Common myeloid progenitor, CD34-positive (primary cell): ENCODE results near the gene NABP2. TPM values are rescaled to one million over a fixed set of nuclear protein-coding genes. Genes with fewer than 3 reads are reported as not detected.

Experiments used
- CTCF ChIA-PET: fragments of 350-600 bp; sonication (Branson Sonifier 250); formaldehyde crosslinking; loops from one replicate; lab custom pipeline; 2021; ENCODE audit warnings: antibody characterized with exemption; lab: Charles Lee
- POLR2A ChIA-PET: fragments of 350-600 bp; sonication (Branson Sonifier 250); formaldehyde crosslinking; loops from one replicate; lab custom pipeline; 2021; ENCODE audit warnings: antibody characterized with exemption; lab: Charles Lee
- DNase-seq, 3 donors: peaks; one replicate each; pipeline versions ENCODE4 v3.0.0 to v3.0.0-alpha.2; 2013
- H3K27ac ChIP-seq, 2 experiments: 1 replicate in 1 of 2; 2 replicates in 1 of 2; pipeline ENCODE4 v1.7.0; 2013; ENCODE audit warnings: inconsistent platforms in 2 of 2, low read length in 2 of 2, mild to moderate bottlenecking in 2 of 2, low read depth in 1 of 2, moderate library complexity in 1 of 2; ENCODE audit not compliant: severe bottlenecking in 2 of 2, insufficient read depth in 1 of 2, poor library complexity in 1 of 2
- H3K27me3 ChIP-seq, 5 experiments: replicated peaks in 2 of 5; 1 replicate in 3 of 5; 2 replicates in 2 of 5; pipeline versions ENCODE4 v1.6.1 to v1.7.0; 2013; ENCODE audit warnings: low read length in 4 of 5, mild to moderate bottlenecking in 2 of 5, moderate library complexity in 2 of 5, inconsistent platforms in 1 of 5; ENCODE audit not compliant: insufficient read depth in 5 of 5, control insufficient read depth in 4 of 5
- H3K36me3 ChIP-seq, 4 experiments: 1 replicate in 2 of 4; 2 replicates in 2 of 4; pipeline versions ENCODE4 v1.6.1 to v1.7.0; 2013; ENCODE audit warnings: low read length in 3 of 4, control low read depth in 1 of 4, mild to moderate bottlenecking in 1 of 4; ENCODE audit not compliant: control insufficient read depth in 4 of 4, insufficient read depth in 4 of 4
- H3K4me1 ChIP-seq, 4 experiments: 1 replicate in 3 of 4; 2 replicates in 1 of 4; pipeline versions ENCODE4 v1.6.1 to v1.7.1; 2013; ENCODE audit warnings: low read length in 3 of 4, mild to moderate bottlenecking in 3 of 4, control low read depth in 1 of 4, inconsistent platforms in 1 of 4, moderate library complexity in 1 of 4; ENCODE audit not compliant: control insufficient read depth in 4 of 4, insufficient read depth in 4 of 4; ENCODE audit errors: control extremely low read depth in 1 of 4
- H3K4me3 ChIP-seq, 7 experiments: 1 replicate in 4 of 7; 2 replicates in 3 of 7; pipeline versions ENCODE4 v1.5.1 to v1.7.0; 2013; ENCODE audit warnings: mild to moderate bottlenecking in 7 of 7, low read length in 6 of 7, moderate library complexity in 6 of 7, inconsistent platforms in 2 of 7, low read depth in 2 of 7, control low read depth in 1 of 7; ENCODE audit not compliant: insufficient read depth in 4 of 7, control insufficient read depth in 1 of 7; ENCODE audit errors: extremely low read depth in 1 of 7
- H3K9me3 ChIP-seq, 5 experiments: 1 replicate in 4 of 5; 2 replicates in 1 of 5; pipeline versions ENCODE4 v1.6.1 to v1.7.1; 2013; ENCODE audit warnings: low read length in 4 of 5, mild to moderate bottlenecking in 2 of 5, inconsistent platforms in 1 of 5, low read depth in 1 of 5, moderate library complexity in 1 of 5; ENCODE audit not compliant: control insufficient read depth in 4 of 5, insufficient read depth in 2 of 5; ENCODE audit errors: control extremely low read depth in 1 of 5
- WGBS: methylation state at CpG from one replicate; pipeline ENCODE4 v1.1.5; 2013; ENCODE audit not compliant: insufficient coverage; 5-methylcytosine and 5-hydroxymethylcytosine counted together
- polyA plus RNA-seq: library from polyadenylated mRNA; unstranded; fragments of 120-200 nt; gene quantifications from one replicate; pipeline ENCODE4 v1.2.1, GENCODE V29; 2013

The NABP2 gene
- 22.2 TPM for polyA plus RNA-seq

- under 1% methylated on average over 33 of the region's 41 CpGs for WGBS
- Histone ChIP-seq H3K27me3 (no peaks in the 10 kb centered on the region), H3K4me1 (peaks cover 9 to 49% (median 42%) of the 10 kb centered on the region in 4 experiments), H3K9me3 (no peaks in the 10 kb centered on the region), H3K4me3 (peak within 1 kb of the TSS; percentile 37 to 89 (median 83)), H3K27ac (peak within 1 kb of the TSS in 1 of 2 experiments; percentile 83), H3K36me3 (peaks cover 0 to 9% (median 5%) of the 10 kb centered on the region in 4 experiments)
- CTCF ChIA-PET = interaction anchor here (4.3 to 4.6 kb wide), 2 partner anchors 17 to 33 kb away, joined by 24 to 39 read pairs; partner anchors contain the start of gene ANKRD52
- peak; percentile 96 for DNase-seq
- POLR2A ChIA-PET = no interaction called here
These were observed at the start of gene NABP2 for GRCh38 chr12:56224102-56224701. TSS of gene NABP2 (plus strand) at chr12:56224342. CDS start at chr12:56224857, 515 bp downstream.

DNA sequence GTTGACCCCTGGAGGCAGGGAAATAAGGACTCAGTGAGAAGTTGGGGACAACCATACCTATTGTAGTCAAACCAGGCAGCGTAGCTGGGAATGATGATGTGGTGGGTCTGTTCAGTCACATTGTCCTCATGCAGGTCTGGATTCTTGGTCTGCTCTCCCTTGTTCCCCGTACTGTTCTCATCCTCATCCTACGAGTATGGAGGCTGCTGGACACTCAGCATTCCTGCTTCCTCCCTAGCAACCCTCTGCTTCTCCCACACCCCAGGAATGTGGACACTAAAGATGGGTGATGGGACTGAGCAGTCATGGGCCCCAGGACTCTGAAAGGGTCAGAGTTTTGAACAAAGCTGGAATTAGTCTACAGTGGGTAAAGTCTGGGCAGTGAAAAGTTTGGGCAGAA, 45.8 kb upstream of the NABP2 start:
- no peaks in the 10 kb centered on the region for H3K9me3 ChIP-seq
- ChIA-PET CTCF (interaction anchor here (0.6 to 2.7 kb wide), 4 partner anchors 10 to 59 kb away, joined by 3 to 16 read pairs (median 4); partner anchors contain the start of gene SMARCC2), POLR2A (interaction anchor here (1.1 to 1.2 kb wide), 2 partner anchors 11 to 16 kb away, joined by 3 read pairs; partner anchors contain the start of gene SMARCC2)
- H3K4me1 ChIP-seq = no peaks in the 10 kb centered on the region
- no peak overlapping the region for H3K27ac ChIP-seq
- no peak for DNase-seq
- no peak overlapping the region for H3K4me3 ChIP-seq
- no peaks in the 10 kb centered on the region for H3K27me3 ChIP-seq
- WGBS = 100% methylated on average over 1 of the region's 3 CpGs
- peaks cover 39 to 81% (median 62%) of the 10 kb centered on the region in 4 experiments for H3K36me3 ChIP-seq

GRCh38 chr12:56186957-56187356, 37.2 kb upstream of the NABP2 start:
- peak overlapping the region; percentile 2 to 84 for H3K27ac ChIP-seq
- peaks cover 8 to 36% (median 30%) of the 10 kb centered on the region in 4 experiments for H3K4me1 ChIP-seq
- WGBS = no CpG with 5 or more reads among the region's 2 CpGs
- H3K4me3 ChIP-seq = peak overlapping the region in 4 of 7 experiments; percentile 88 to 95 (median 92)
- CTCF ChIA-PET = interaction anchor here (0.9 to 8.4 kb wide), 10 partner anchors 11 to 79 kb away, joined by 3 to 198 read pairs (median 8); partner anchors contain the start of genes ESYT1, MYL6 and ZC3H10
- peaks cover 24 to 38% (median 31%) of the 10 kb centered on the region in 4 experiments for H3K36me3 ChIP-seq
- no peaks in the 10 kb centered on the region for H3K9me3 ChIP-seq
- POLR2A ChIA-PET = interaction anchor here (1.7 kb wide), 1 partner anchor 27 kb away, joined by 4 read pairs; no protein-coding TSS in a partner anchor
- no peak for DNase-seq
- H3K27me3 ChIP-seq = no peaks in the 10 kb centered on the region

- ChIA-PET CTCF (interaction anchor here (0.6 to 8.4 kb wide), 21 partner anchors 8 to 142 kb away, joined by 3 to 198 read pairs (median 5); partner anchors contain the start of genes ESYT1, MYL6, RNF41 and ZC3H10), POLR2A (interaction anchor here (0.6 to 3.0 kb wide), 5 partner anchors 18 to 62 kb away, joined by 3 to 11 read pairs (median 4); partner anchors contain the start of gene RNF41)
- WGBS = 10% methylated on average over 10 of the region's 10 CpGs
These were observed 35.9 kb upstream of the NABP2 start for GRCh38 chr12:56188131-56188777.

GRCh38 chr12:56188778-56189098, 35.4 kb upstream of the NABP2 start:
- Histone ChIP-seq H3K36me3 (peaks cover 21 to 26% (median 23%) of the 10 kb centered on the region in 4 experiments), H3K4me1 (peaks cover 8 to 36% (median 30%) of the 10 kb centered on the region in 4 experiments), H3K27me3 (no peaks in the 10 kb centered on the region), H3K27ac (peak overlapping the region; percentile 66 to 84), H3K9me3 (no peaks in the 10 kb centered on the region), H3K4me3 (peak overlapping the region; percentile 65 to 95 (median 88))
- POLR2A ChIA-PET = interaction anchor here (0.6 to 3.0 kb wide), 7 partner anchors 18 to 70 kb away, joined by 3 to 13 read pairs (median 6); partner anchors contain the start of genes RNF41 and ZC3H10
- WGBS = 3% methylated on average over 9 of the region's 17 CpGs
- DNase-seq = no peak
- CTCF ChIA-PET = interaction anchor here (0.7 to 8.4 kb wide), 21 partner anchors 8 to 142 kb away, joined by 3 to 198 read pairs (median 5); partner anchors contain the start of genes ESYT1, MYL6, RNF41 and ZC3H10

More at GRCh38 chr12:56188131-56188777, 35.9 kb upstream of the NABP2 start:
- H3K36me3 ChIP-seq = peaks cover 23 to 31% (median 26%) of the 10 kb centered on the region in 4 experiments
- H3K9me3 ChIP-seq = no peaks in the 10 kb centered on the region
- H3K27ac ChIP-seq = peak overlapping the region; percentile 66 to 84
- H3K27me3 ChIP-seq = no peaks in the 10 kb centered on the region
- peak overlapping the region; percentile 65 to 95 (median 88) for H3K4me3 ChIP-seq
- no peak for DNase-seq
- peaks cover 8 to 36% (median 30%) of the 10 kb centered on the region in 4 experiments for H3K4me1 ChIP-seq

GRCh38 chr12:56189099-56189917, 34.8 kb upstream of the NABP2 start, which contains the start of gene SMARCC2:
TSS of gene SMARCC2 (minus strand) at chr12:56189483. CDS start at chr12:56189461, 22 bp downstream.
- DNase-seq = peak; percentile 86 to 89 (median 87)
- Histone ChIP-seq H3K4me3 (peak within 1 kb of the TSS; percentile 65 to 95 (median 88)), H3K27me3 (no peaks in the 10 kb centered on the region), H3K9me3 (no peaks in the 10 kb centered on the region), H3K4me1 (peaks cover 8 to 36% (median 30%) of the 10 kb centered on the region in 4 experiments), H3K36me3 (peaks cover 15 to 20% (median 17%) of the 10 kb centered on the region in 4 experiments), H3K27ac (peak within 1 kb of the TSS; percentile 66 to 87)
- WGBS = under 1% methylated on average over 73 of the region's 93 CpGs
- CTCF ChIA-PET = interaction anchor here (0.6 to 8.4 kb wide), 31 partner anchors 8 to 316 kb away, joined by 3 to 198 read pairs (median 4); partner anchors contain the start of genes ANKRD52, ESYT1, MYL6 and PAN2
- POLR2A ChIA-PET = interaction anchor here (0.6 to 3.0 kb wide), 13 partner anchors 12 to 473 kb away, joined by 3 to 13 read pairs (median 3); partner anchors contain the start of genes ANKRD52, BLOC1S1, ESYT1 and RNF41
